Neuronal stem cell (in vitro differentiated cells): Measurements from ENCODE around the gene CUX1.

Experiments
- DNase-seq: peaks from one replicate; pipeline ENCODE4 v3.0.0-alpha.2; 2013; ENCODE audit warnings: low spot score
- H2AFZ ChIP-seq: one replicate; pipeline ENCODE4 v1.6.1; 2013; ENCODE audit warnings: mild to moderate bottlenecking, low read length, inconsistent platforms
- H2AK5ac ChIP-seq: 2 replicates; pipeline ENCODE4 v1.6.1; 2013; ENCODE audit warnings: low read depth, mild to moderate bottlenecking, inconsistent platforms, low read length, moderate library complexity, mixed read lengths
- H2BK120ac ChIP-seq: 2 replicates; pipeline ENCODE4 v1.6.1; 2013; ENCODE audit warnings: low read depth, mild to moderate bottlenecking, inconsistent platforms, low read length, moderate library complexity, mixed read lengths
- H2BK12ac ChIP-seq: one replicate; pipeline ENCODE4 v1.6.1; 2013; ENCODE audit warnings: low read length, inconsistent platforms
- H2BK15ac ChIP-seq: 2 replicates; pipeline ENCODE4 v1.6.1; 2013; ENCODE audit warnings: mild to moderate bottlenecking, low read length, inconsistent platforms, mixed read lengths
- H2BK5ac ChIP-seq: one replicate; pipeline ENCODE4 v1.6.1; 2013; ENCODE audit warnings: inconsistent platforms, mild to moderate bottlenecking, low read length, moderate library complexity
- H3K14ac ChIP-seq: one replicate; pipeline ENCODE4 v1.6.1; 2013; ENCODE audit warnings: low read length, inconsistent platforms
- H3K18ac ChIP-seq: 2 replicates; pipeline ENCODE4 v1.6.1; 2013; ENCODE audit warnings: low read length, inconsistent platforms
- H3K23ac ChIP-seq: 2 replicates; pipeline ENCODE4 v1.6.1; 2013; ENCODE audit warnings: low read depth, mild to moderate bottlenecking, mixed read lengths, low read length, inconsistent platforms; ENCODE audit not compliant: poor library complexity
- H3K27ac ChIP-seq: replicated peaks from 3 replicates; pipeline ENCODE4 v1.5.1; 2013; ENCODE audit warnings: low read length, inconsistent platforms
- H3K27me3 ChIP-seq, 3 experiments: 2 replicates each; pipeline ENCODE4 v1.6.1; 2013; ENCODE audit warnings: low read length in 3 of 3, mild to moderate bottlenecking in 2 of 3, inconsistent platforms in 1 of 3, low read depth in 1 of 3, mixed read lengths in 1 of 3, moderate library complexity in 1 of 3; ENCODE audit not compliant: control insufficient read depth in 3 of 3, insufficient read depth in 3 of 3
- H3K36me3 ChIP-seq, 2 donors: replicated peaks in 1 of 2; 2 replicates each; pipeline ENCODE4 v1.6.1; 2013; ENCODE audit warnings: low read length in 2 of 2; ENCODE audit not compliant: control insufficient read depth in 2 of 2, insufficient read depth in 2 of 2
- H3K4ac ChIP-seq: 2 replicates; pipeline ENCODE4 v1.6.1; 2013; ENCODE audit warnings: inconsistent platforms, mild to moderate bottlenecking, low read length, moderate library complexity
- H3K4me1 ChIP-seq, 2 donors: 1 replicate in 1 of 2; 2 replicates in 1 of 2; pipeline ENCODE4 v1.6.1; 2013; ENCODE audit warnings: low read length in 2 of 2, low read depth in 1 of 2; ENCODE audit not compliant: control insufficient read depth in 2 of 2, insufficient read depth in 1 of 2
- H3K4me2 ChIP-seq: one replicate; pipeline ENCODE4 v1.6.1; 2013; ENCODE audit warnings: mild to moderate bottlenecking, low read length, inconsistent platforms; ENCODE audit not compliant: insufficient read depth, poor library complexity, severe bottlenecking
- H3K4me3 ChIP-seq, 2 donors: 2 replicates each; pipeline ENCODE4 v1.5.1; 2013; ENCODE audit warnings: low read length in 2 of 2, mild to moderate bottlenecking in 2 of 2, inconsistent platforms in 1 of 2, moderate library complexity in 1 of 2
- H3K79me1 ChIP-seq: one replicate; pipeline ENCODE4 v1.6.1; 2013; ENCODE audit warnings: low read depth, mild to moderate bottlenecking, inconsistent platforms, low read length, moderate library complexity
- H3K9ac ChIP-seq: one replicate; pipeline ENCODE4 v1.6.1; 2013; ENCODE audit warnings: mild to moderate bottlenecking, low read depth, low read length, inconsistent platforms; ENCODE audit not compliant: poor library complexity
- H3K9me3 ChIP-seq, 2 donors: replicated peaks in 1 of 2; 2 replicates each; pipeline versions ENCODE3 to v1.6.1; 2013; ENCODE audit warnings: low read length in 2 of 2, mild to moderate bottlenecking in 2 of 2, inconsistent platforms in 1 of 2, low read depth in 1 of 2, mixed read lengths in 1 of 2, moderate library complexity in 1 of 2; ENCODE audit not compliant: control insufficient read depth in 2 of 2, insufficient read depth in 1 of 2
- H4K8ac ChIP-seq: one replicate; pipeline ENCODE4 v1.6.1; 2013; ENCODE audit warnings: low read depth, mild to moderate bottlenecking, inconsistent platforms, low read length, moderate library complexity
- H4K91ac ChIP-seq: one replicate; pipeline ENCODE4 v1.6.1; 2013; ENCODE audit warnings: low read length, low read depth, mild to moderate bottlenecking, inconsistent platforms; ENCODE audit not compliant: poor library complexity
- WGBS, 2 donors: extraction: QIAGEN DNeasy Blood & Tissue Kit; methylation state at CpG; one replicate each; pipeline ENCODE4 v1.1.7; 2013; ENCODE audit warnings: missing lambda C conversion rate in 2 of 2, mixed read lengths in 1 of 2; ENCODE audit not compliant: insufficient read length in 2 of 2, insufficient replicate concordance in 1 of 2; ENCODE audit errors: extremely low coverage in 2 of 2; 5-methylcytosine and 5-hydroxymethylcytosine counted together

The CUX1 gene

DNA sequence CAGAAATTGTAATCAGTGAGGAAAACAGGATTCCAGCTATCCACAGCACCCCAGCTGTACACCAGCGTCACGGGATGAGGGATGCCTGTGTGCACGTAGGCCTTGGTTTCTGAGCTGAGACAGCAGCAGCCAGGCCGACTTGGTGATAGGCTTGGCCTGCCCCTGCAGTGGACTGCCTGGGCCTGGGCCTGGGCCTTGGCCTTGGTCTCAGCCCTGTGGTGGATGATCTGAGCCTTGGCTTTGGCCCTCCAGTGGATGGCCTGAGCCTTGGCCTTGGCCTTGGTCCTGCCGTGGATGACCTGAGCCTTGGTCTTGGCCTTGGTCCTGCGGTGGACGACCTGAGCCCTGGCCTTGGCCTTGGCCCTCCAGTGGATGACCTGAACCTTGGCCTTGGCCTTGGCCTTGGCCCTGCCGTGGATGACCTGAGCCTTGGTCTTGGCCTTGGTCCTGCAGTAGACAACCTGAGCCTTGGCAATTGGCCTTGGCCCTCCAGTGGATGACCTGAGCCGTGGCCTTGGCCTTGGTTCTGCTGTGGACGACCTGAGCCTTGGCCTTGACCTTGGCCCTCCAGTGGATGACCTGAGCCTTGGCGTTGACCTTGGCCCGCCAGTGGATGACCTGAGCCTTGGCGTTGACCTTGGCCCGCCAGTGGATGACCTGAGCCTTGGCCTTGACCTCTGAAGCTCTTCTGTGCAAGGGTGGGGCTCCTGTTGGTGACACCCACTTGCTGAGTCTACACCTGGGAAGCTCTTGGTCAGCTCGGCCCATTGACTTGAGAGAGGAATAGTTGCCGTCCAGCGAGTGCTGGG lies 93.8 kb downstream of the CUX1 start:
- no peak overlapping the region for H2AK5ac ChIP-seq
- DNase-seq, result no peak
- no peak overlapping the region for H2BK12ac ChIP-seq

DNA sequence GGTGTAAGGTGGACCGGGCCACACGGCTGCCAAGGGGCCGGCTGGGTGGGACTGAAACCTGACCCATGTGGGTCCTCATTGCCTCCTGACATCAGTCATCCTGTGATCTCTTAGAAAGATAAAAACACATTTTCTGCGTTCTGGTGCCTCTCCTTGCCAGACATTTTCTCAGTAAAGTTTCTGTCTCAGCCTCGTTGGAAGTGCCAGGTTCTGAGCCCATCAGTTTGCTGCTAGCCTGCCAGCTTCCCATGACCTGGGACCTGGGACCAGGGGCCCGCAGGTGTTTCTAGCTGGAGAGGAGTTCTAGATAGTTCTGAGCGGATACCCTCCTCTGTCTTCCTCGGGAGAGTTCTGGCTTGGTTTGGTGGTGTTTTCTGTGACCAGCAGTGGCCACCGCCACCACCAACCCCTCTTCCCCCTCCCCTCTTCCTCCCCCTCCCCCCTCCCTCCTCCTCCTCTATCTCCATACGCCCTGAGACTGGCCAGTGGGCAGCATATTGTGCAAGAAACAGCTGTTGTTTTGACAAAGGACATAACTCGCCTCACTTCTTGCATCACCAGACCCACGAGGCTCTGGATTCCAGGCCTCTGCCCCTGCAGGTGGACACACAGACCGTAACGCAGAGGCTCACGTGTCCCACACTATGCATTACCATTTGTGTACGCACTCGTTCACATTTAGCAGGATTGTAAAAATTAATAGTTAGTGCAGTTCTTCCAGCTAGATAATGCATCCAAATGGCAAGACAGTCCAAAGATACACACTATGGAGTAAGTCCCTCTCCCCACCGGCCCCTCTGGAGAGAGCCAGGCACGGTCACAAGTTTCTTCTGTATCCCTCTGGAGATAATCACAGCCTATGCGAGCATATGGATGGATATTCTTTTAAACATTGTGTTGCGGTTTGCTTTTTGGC lies 94.6 kb downstream of the CUX1 start:
- H2BK12ac ChIP-seq, result no peak overlapping the region
- no peak overlapping the region for H4K8ac ChIP-seq
- H3K27ac ChIP-seq, result no peak overlapping the region
- H2AFZ ChIP-seq, result no peak overlapping the region
- no peak overlapping the region for H3K4ac ChIP-seq
- no peaks in the 10 kb centered on the region for H3K27me3 ChIP-seq
- H3K9me3 ChIP-seq, result no peaks in the 10 kb centered on the region
- peaks cover 21% of the 10 kb centered on the region for H3K79me1 ChIP-seq
- H2BK15ac ChIP-seq, result no peak overlapping the region
- H3K14ac ChIP-seq, result no peak overlapping the region
- H3K4me3 ChIP-seq, result no peak overlapping the region
- peaks cover 6 to 24% of the 10 kb centered on the region in 2 donors for H3K36me3 ChIP-seq
- no peak overlapping the region for H3K4me2 ChIP-seq
- no peak overlapping the region for H3K18ac ChIP-seq
- no peak overlapping the region for H4K91ac ChIP-seq
- no peak overlapping the region for H3K23ac ChIP-seq
- no peak overlapping the region for H3K9ac ChIP-seq
- no peak overlapping the region for H2BK120ac ChIP-seq
- no peak overlapping the region for H2AK5ac ChIP-seq
- DNase-seq, result no peak
- H3K4me1 ChIP-seq, result peaks cover 3 to 7% of the 10 kb centered on the region in 2 donors
- no peak overlapping the region for H2BK5ac ChIP-seq
- WGBS, 2 donors, result no CpG with 5 or more reads among the region's 21 CpGs

More for the DNA sequence above, 93.8 kb downstream of the CUX1 start:
- H4K8ac ChIP-seq, result no peak overlapping the region
- H3K27ac ChIP-seq, result no peak overlapping the region
- peaks cover 2 to 15% of the 10 kb centered on the region in 2 donors for H3K36me3 ChIP-seq
- H2BK5ac ChIP-seq, result no peak overlapping the region
- H2BK15ac ChIP-seq, result no peak overlapping the region
- H3K18ac ChIP-seq, result no peak overlapping the region
- no peak overlapping the region for H3K4ac ChIP-seq
- peak overlapping the region in 1 of 2 donors; percentile 24 for H3K4me3 ChIP-seq
- no peak overlapping the region for H4K91ac ChIP-seq
- H3K14ac ChIP-seq, result no peak overlapping the region
- H3K9ac ChIP-seq, result no peak overlapping the region
- H3K27me3 ChIP-seq, result no peaks in the 10 kb centered on the region
- WGBS, 2 donors, result no CpG with 5 or more reads among the region's 17 CpGs
- no peak overlapping the region for H3K4me2 ChIP-seq
- peak overlapping the region; percentile 97 for H3K23ac ChIP-seq
- no peak overlapping the region for H2BK120ac ChIP-seq
- H2AFZ ChIP-seq, result no peak overlapping the region
- H3K79me1 ChIP-seq, result peaks cover 23% of the 10 kb centered on the region
- peaks cover 3 to 7% of the 10 kb centered on the region in 2 donors for H3K4me1 ChIP-seq
- no peaks in the 10 kb centered on the region for H3K9me3 ChIP-seq

DNA sequence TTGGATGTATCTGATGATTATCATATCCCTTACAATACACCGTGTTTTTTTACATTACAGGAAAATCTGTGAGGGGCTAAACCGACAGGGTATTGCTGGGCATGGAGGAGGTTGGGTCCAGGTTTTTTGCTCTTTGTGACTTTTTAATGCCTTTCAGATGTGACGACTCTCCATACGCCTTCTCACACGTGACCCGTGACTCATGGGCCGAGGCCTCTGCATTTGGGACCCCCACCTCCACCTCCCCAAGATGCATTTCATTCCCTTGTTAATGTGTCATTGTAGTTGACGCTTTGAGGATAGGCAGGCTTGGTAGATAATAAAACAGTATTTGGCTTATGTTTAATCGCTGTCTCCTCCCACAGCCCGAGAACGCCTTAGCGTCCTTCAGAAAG lies 95.3 kb downstream of the CUX1 start:
- Histone ChIP-seq H3K4ac (no peak overlapping the region), H3K27me3 (no peaks in the 10 kb centered on the region), H3K79me1 (peaks cover 21% of the 10 kb centered on the region), H2BK15ac (no peak overlapping the region), H3K18ac (no peak overlapping the region), H2BK120ac (no peak overlapping the region), H3K23ac (no peak overlapping the region), H2BK12ac (no peak overlapping the region), H3K9ac (no peak overlapping the region), H3K4me2 (no peak overlapping the region), H3K14ac (no peak overlapping the region), H3K9me3 (no peaks in the 10 kb centered on the region), H2AK5ac (no peak overlapping the region), H4K91ac (no peak overlapping the region), H3K4me3 (no peak overlapping the region), H2AFZ (no peak overlapping the region), H3K4me1 (peaks cover 3 to 7% of the 10 kb centered on the region in 2 donors), H3K27ac (no peak overlapping the region), H3K36me3 (peaks cover 6 to 30% of the 10 kb centered on the region in 2 donors), H2BK5ac (no peak overlapping the region), H4K8ac (no peak overlapping the region)
- no CpG with 5 or more reads among the region's 12 CpGs for WGBS, 2 donors
- no peak for DNase-seq

DNA sequence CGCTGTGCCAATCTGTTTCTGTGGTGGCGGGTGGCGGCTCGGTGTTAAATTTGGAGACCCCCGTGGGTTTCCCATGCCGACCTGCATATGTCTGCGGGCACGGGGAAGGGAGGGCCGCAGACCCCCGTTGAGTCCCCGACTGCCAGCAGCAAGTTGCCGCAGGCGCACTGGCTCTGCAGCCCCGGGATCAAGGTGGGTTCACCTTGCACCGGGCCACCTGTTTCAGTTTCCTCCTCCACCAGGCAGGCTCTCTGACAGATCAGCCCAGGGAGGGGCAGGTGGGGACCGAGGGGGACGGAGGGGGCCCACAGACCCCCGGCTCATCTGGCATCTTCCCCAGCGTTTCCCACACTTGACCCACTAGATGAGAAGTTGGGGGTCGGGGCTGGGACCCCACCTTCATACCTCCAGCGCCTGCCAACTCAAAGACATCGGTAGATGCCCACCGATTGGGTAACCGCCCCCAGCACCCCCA lies 95.9 kb downstream of the CUX1 start:
- H3K9ac ChIP-seq, result no peak overlapping the region
- no peak overlapping the region for H2AFZ ChIP-seq
- H3K4me2 ChIP-seq, result no peak overlapping the region
- H3K4ac ChIP-seq, result no peak overlapping the region
- H2BK120ac ChIP-seq, result no peak overlapping the region
- no peak overlapping the region for H3K4me3 ChIP-seq
- peak overlapping the region; percentile 56 for H3K18ac ChIP-seq
- peaks cover 21% of the 10 kb centered on the region for H3K79me1 ChIP-seq
- peaks cover 9 to 35% of the 10 kb centered on the region in 2 donors for H3K36me3 ChIP-seq
- no peak overlapping the region for H3K14ac ChIP-seq
- DNase-seq, result no peak
- no peak overlapping the region for H4K91ac ChIP-seq
- no peak overlapping the region for H2BK12ac ChIP-seq
- no CpG with 5 or more reads among the region's 24 CpGs for WGBS, 2 donors
- no peak overlapping the region for H3K27ac ChIP-seq
- H2BK5ac ChIP-seq, result no peak overlapping the region
- no peaks in the 10 kb centered on the region for H3K27me3 ChIP-seq
- H2AK5ac ChIP-seq, result no peak overlapping the region
- peak overlapping the region; percentile 14 for H3K23ac ChIP-seq
- H4K8ac ChIP-seq, result no peak overlapping the region
- peaks cover 3 to 7% of the 10 kb centered on the region in 2 donors for H3K4me1 ChIP-seq
- H2BK15ac ChIP-seq, result no peak overlapping the region
- no peaks in the 10 kb centered on the region for H3K9me3 ChIP-seq
